Immature natural killer cell (primary cell): ENCODE measurements around the gene FLAD1. TPM values are rescaled to one million over a fixed set of nuclear protein-coding genes. Genes with fewer than 3 reads are reported as not detected.

Source experiments
- DNase-seq, 3 donors: peaks; one replicate each; pipeline ENCODE4 v3.0.0; 2022; ENCODE audit warnings: mixed read lengths in 1 of 3
- H3K27ac Mint-ChIP-seq, 6 donors: one replicate each; pipeline ENCODE4 v1.8.0; 2020; ENCODE audit warnings: mixed read lengths in 6 of 6, mild to moderate bottlenecking in 5 of 6, inconsistent platforms in 4 of 6, moderate library complexity in 3 of 6
- H3K27me3 Mint-ChIP-seq, 3 donors: one replicate each; pipeline ENCODE4 v1.8.0; 2020 to 2021; ENCODE audit warnings: low read depth in 3 of 3, mild to moderate bottlenecking in 3 of 3, mixed read lengths in 3 of 3, moderate library complexity in 3 of 3, inconsistent platforms in 1 of 3
- H3K36me3 Mint-ChIP-seq, 3 donors: one replicate each; pipeline ENCODE4 v1.8.0; 2020; ENCODE audit warnings: mixed read lengths in 3 of 3, inconsistent platforms in 2 of 3, mild to moderate bottlenecking in 2 of 3
- H3K4me1 Mint-ChIP-seq, 2 donors: one replicate each; pipeline ENCODE4 v1.8.0; 2020; ENCODE audit warnings: inconsistent platforms in 2 of 2, mild to moderate bottlenecking in 2 of 2, mixed read lengths in 2 of 2, moderate library complexity in 1 of 2
- H3K4me3 Mint-ChIP-seq, 5 donors: one replicate each; pipeline ENCODE4 v1.8.0; 2020; ENCODE audit warnings: mild to moderate bottlenecking in 5 of 5, mixed read lengths in 5 of 5, inconsistent platforms in 3 of 5, moderate library complexity in 3 of 5
- H3K9me3 Mint-ChIP-seq, 6 donors: one replicate each; pipeline ENCODE4 v1.8.0; 2020; ENCODE audit warnings: mild to moderate bottlenecking in 6 of 6, mixed read lengths in 6 of 6, inconsistent platforms in 4 of 6, moderate library complexity in 3 of 6
- polyA plus RNA-seq, 3 donors: library from polyadenylated mRNA; unstranded; fragments of 300-500 nt; fragmentation: Illumina TruSeq; gene quantifications; one replicate each; pipeline ENCODE4 v1.2.3, GENCODE V29; 2021

FLAD1 gene
- polyA plus RNA-seq, 3 donors from 2014 or later: 40.9 to 99.7 (median 41.7) TPM

GRCh38 chr1:154944401-154945159 lies 38.6 kb upstream of the FLAD1 start:
- Mint-ChIP-seq H3K9me3 (no peaks in the 10 kb centered on the region), H3K4me3 (no peak overlapping the region), H3K4me1 (peaks cover 6 to 9% of the 10 kb centered on the region in 2 donors), H3K36me3 (peaks cover 3 to 10% (median 7%) of the 10 kb centered on the region in 3 donors), H3K27ac (peak overlapping the region in 2 of 6 donors; percentile 60 to 71), H3K27me3 (peaks cover 0 to 7% (median 0%) of the 10 kb centered on the region in 3 donors)
- DNase-seq: no peak

- peaks cover 0 to 7% (median 0%) of the 10 kb centered on the region in 3 donors for H3K27me3 Mint-ChIP-seq
- peaks cover 6 to 9% of the 10 kb centered on the region in 2 donors for H3K4me1 Mint-ChIP-seq
- H3K4me3 Mint-ChIP-seq: no peak overlapping the region
- no peaks in the 10 kb centered on the region for H3K9me3 Mint-ChIP-seq
- DNase-seq: no peak
- peaks cover 3 to 10% (median 7%) of the 10 kb centered on the region in 3 donors for H3K36me3 Mint-ChIP-seq
- no peak overlapping the region for H3K27ac Mint-ChIP-seq
Observed at GRCh38 chr1:154945160-154945961, 37.8 kb upstream of the FLAD1 start.

GRCh38 chr1:154945962-154946850 lies 36.9 kb upstream of the FLAD1 start:
- peak overlapping the region in 1 of 6 donors; percentile 62 for H3K27ac Mint-ChIP-seq
- H3K9me3 Mint-ChIP-seq: no peaks in the 10 kb centered on the region
- peaks cover 3 to 14% (median 7%) of the 10 kb centered on the region in 3 donors for H3K36me3 Mint-ChIP-seq
- H3K4me3 Mint-ChIP-seq: no peak overlapping the region
- peaks cover 0 to 7% (median 3%) of the 10 kb centered on the region in 3 donors for H3K27me3 Mint-ChIP-seq
- H3K4me1 Mint-ChIP-seq: peaks cover 12 to 13% of the 10 kb centered on the region in 2 donors
- no peak for DNase-seq

- H3K27me3 Mint-ChIP-seq: peaks cover 2 to 5% (median 3%) of the 10 kb centered on the region in 3 donors
- H3K36me3 Mint-ChIP-seq: peaks cover 3 to 14% (median 7%) of the 10 kb centered on the region in 3 donors
- no peak overlapping the region for H3K27ac Mint-ChIP-seq
- H3K4me3 Mint-ChIP-seq: no peak overlapping the region
- DNase-seq: no peak
- H3K4me1 Mint-ChIP-seq: peaks cover 22 to 25% of the 10 kb centered on the region in 2 donors
- H3K9me3 Mint-ChIP-seq: no peaks in the 10 kb centered on the region
Observed at GRCh38 chr1:154948079-154948478, 35.1 kb upstream of the FLAD1 start.

GRCh38 chr1:154951901-154952657 lies 31.1 kb upstream of the FLAD1 start:
- H3K27me3 Mint-ChIP-seq: peaks cover 10 to 15% (median 13%) of the 10 kb centered on the region in 3 donors
- H3K27ac Mint-ChIP-seq: peak overlapping the region; percentile 29 to 92 (median 81)
- no peaks in the 10 kb centered on the region for H3K9me3 Mint-ChIP-seq
- H3K36me3 Mint-ChIP-seq: peaks cover 3 to 10% (median 7%) of the 10 kb centered on the region in 3 donors
- DNase-seq: no peak
- peak overlapping the region in 2 of 5 donors; percentile 10 to 54 for H3K4me3 Mint-ChIP-seq
- H3K4me1 Mint-ChIP-seq: peaks cover 57 to 61% of the 10 kb centered on the region in 2 donors

- H3K9me3 Mint-ChIP-seq: no peaks in the 10 kb centered on the region
- peaks cover 61 to 64% of the 10 kb centered on the region in 2 donors for H3K4me1 Mint-ChIP-seq
- no peak for DNase-seq
- H3K36me3 Mint-ChIP-seq: peaks cover 3 to 10% (median 7%) of the 10 kb centered on the region in 3 donors
- peaks cover 12 to 15% (median 13%) of the 10 kb centered on the region in 3 donors for H3K27me3 Mint-ChIP-seq
- H3K4me3 Mint-ChIP-seq: peak overlapping the region in 2 of 5 donors; percentile 8 to 52
- peak overlapping the region; percentile 47 to 92 (median 80) for H3K27ac Mint-ChIP-seq
Observed at GRCh38 chr1:154952664-154953063, 30.5 kb upstream of the FLAD1 start.

- H3K9me3 Mint-ChIP-seq: no peaks in the 10 kb centered on the region
- peaks cover 1 to 7% (median 6%) of the 10 kb centered on the region in 3 donors for H3K36me3 Mint-ChIP-seq
- H3K4me3 Mint-ChIP-seq: peak overlapping the region in 4 of 5 donors; percentile 12 to 97 (median 64)
- H3K27me3 Mint-ChIP-seq: peaks cover 11 to 15% (median 13%) of the 10 kb centered on the region in 3 donors
- DNase-seq: no peak
- H3K4me1 Mint-ChIP-seq: peaks cover 63 to 64% of the 10 kb centered on the region in 2 donors
- H3K27ac Mint-ChIP-seq: peak overlapping the region; percentile 64 to 100 (median 98)
Observed at GRCh38 chr1:154953611-154954038, 29.5 kb upstream of the FLAD1 start.

GRCh38 chr1:154954541-154954940 lies 28.6 kb upstream of the FLAD1 start:
- H3K4me1 Mint-ChIP-seq: peaks cover 63 to 64% of the 10 kb centered on the region in 2 donors
- DNase-seq: no peak

GRCh38 chr1:154955039-154955717 lies 28.0 kb upstream of the FLAD1 start:
- Mint-ChIP-seq H3K27me3 (peaks cover 9 to 15% (median 13%) of the 10 kb centered on the region in 3 donors), H3K4me3 (peak overlapping the region; percentile 93 to 97 (median 95)), H3K27ac (peak overlapping the region; percentile 92 to 100 (median 98)), H3K36me3 (peaks cover 0 to 4% (median 0%) of the 10 kb centered on the region in 3 donors), H3K4me1 (peaks cover 65% of the 10 kb centered on the region in 2 donors), H3K9me3 (no peaks in the 10 kb centered on the region)
- peak; percentile 83 to 90 (median 87) for DNase-seq

More at GRCh38 chr1:154954541-154954940, 28.6 kb upstream of the FLAD1 start:
- peak overlapping the region; percentile 92 to 100 (median 98) for H3K27ac Mint-ChIP-seq
- no peaks in the 10 kb centered on the region for H3K9me3 Mint-ChIP-seq
- H3K36me3 Mint-ChIP-seq: peaks cover 0 to 4% (median 0%) of the 10 kb centered on the region in 3 donors
- peaks cover 9 to 15% (median 13%) of the 10 kb centered on the region in 3 donors for H3K27me3 Mint-ChIP-seq
- peak overlapping the region; percentile 93 to 97 (median 95) for H3K4me3 Mint-ChIP-seq

- DNase-seq: peak; percentile 92 to 93 (median 92)
- peaks cover 66 to 68% of the 10 kb centered on the region in 2 donors for H3K4me1 Mint-ChIP-seq
- no peaks in the 10 kb centered on the region for H3K9me3 Mint-ChIP-seq
- H3K27me3 Mint-ChIP-seq: peaks cover 11 to 13% (median 12%) of the 10 kb centered on the region in 3 donors
- peak within 1 kb of the TSS; percentile 92 to 100 (median 98) for H3K27ac Mint-ChIP-seq
- no peaks in the 10 kb centered on the region for H3K36me3 Mint-ChIP-seq
- H3K4me3 Mint-ChIP-seq: peak within 1 kb of the TSS; percentile 93 to 97 (median 95)
Observed at GRCh38 chr1:154955718-154956543, 27.2 kb upstream of the FLAD1 start, which contains the start of gene PBXIP1. Gene PBXIP1 (minus strand): TSS chr1:154956099. CDS start chr1:154953721, 2,378 bp downstream.

GRCh38 chr1:154956544-154956941 lies 26.6 kb upstream of the FLAD1 start:
- peaks cover 11 to 13% (median 12%) of the 10 kb centered on the region in 3 donors for H3K27me3 Mint-ChIP-seq
- peak overlapping the region; percentile 93 to 97 (median 95) for H3K4me3 Mint-ChIP-seq
- DNase-seq: no peak
- H3K27ac Mint-ChIP-seq: peak overlapping the region; percentile 92 to 100 (median 98)
- no peaks in the 10 kb centered on the region for H3K36me3 Mint-ChIP-seq
- H3K4me1 Mint-ChIP-seq: peaks cover 68 to 69% of the 10 kb centered on the region in 2 donors
- H3K9me3 Mint-ChIP-seq: no peaks in the 10 kb centered on the region
